SH-SY5Y (cell line): ENCODE measurements around the gene ZNF775.

Experiments used
- GATA2 ChIP-seq: IDR thresholded peaks from 2 replicates; pipeline ENCODE4 v1.6.1; 2011; ENCODE audit warnings: mild to moderate bottlenecking, low read depth, low read length
- GATA3 ChIP-seq: IDR thresholded peaks from 2 replicates; pipeline ENCODE4 v1.6.1; 2011; ENCODE audit warnings: low read depth, mild to moderate bottlenecking, low read length, moderate library complexity

GRCh38 chr7:150396851-150397260, 17.7 kb downstream of the ZNF775 start:
- TF ChIP-seq GATA2 (no peak), GATA3 (no peak)
